ENCODE results near the gene FAM131A. TPM values are rescaled to one million over a fixed set of nuclear protein-coding genes. Genes with fewer than 3 reads are reported as not detected.

FAM131A gene
- total RNA-seq, 1 donor from 2014 or later: 33.4 TPM

DNA sequence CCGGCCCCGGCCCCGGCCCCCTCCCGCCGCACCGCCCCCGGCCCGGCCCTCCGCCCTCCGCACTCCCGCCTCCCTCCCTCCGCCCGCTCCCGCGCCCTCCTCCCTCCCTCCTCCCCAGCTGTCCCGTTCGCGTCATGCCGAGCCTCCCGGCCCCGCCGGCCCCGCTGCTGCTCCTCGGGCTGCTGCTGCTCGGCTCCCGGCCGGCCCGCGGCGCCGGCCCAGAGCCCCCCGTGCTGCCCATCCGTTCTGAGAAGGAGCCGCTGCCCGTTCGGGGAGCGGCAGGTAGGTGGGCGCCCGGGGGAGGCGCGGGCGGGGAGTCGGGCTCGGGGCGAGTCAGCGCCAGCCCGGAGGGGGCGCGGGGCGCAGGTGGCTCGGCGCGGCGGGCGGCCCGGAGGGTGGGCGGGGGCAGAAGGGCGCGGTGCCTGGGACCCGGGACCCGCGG lies 42.8 kb downstream of the FAM131A start:
- DNase-seq (ENCODE audit: missing footprints): no peak
- ATAC-seq: peak; percentile 48
- intact Hi-C loops (cut with DNase I): no loop called here

DNA sequence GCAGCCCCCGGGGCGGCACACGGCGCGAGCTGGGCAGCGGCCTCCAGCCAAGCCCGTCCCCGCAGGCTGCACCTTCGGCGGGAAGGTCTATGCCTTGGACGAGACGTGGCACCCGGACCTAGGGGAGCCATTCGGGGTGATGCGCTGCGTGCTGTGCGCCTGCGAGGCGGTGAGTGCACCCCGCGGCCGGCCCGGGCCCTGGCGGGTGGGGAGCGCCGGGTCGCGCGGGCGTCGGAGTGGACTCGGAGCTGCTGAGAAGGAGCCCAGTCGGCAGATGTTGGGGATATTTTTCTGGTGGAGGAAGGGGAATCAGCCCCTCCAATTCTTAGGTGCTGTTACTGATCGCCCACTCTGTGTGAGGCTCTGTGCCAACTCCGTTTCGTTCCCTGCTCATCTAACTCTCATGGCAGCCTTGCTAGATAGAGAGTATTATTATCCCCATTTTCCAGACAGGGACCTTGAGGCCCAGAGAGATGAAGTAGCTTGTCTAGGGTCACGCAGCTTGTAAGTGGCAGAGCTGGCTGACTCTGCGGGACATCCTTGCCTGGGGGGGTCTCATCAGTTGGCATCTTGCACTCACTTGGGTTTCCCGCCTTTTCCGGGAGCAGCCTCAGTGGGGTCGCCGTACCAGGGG lies 43.3 kb downstream of the FAM131A start:
- no peak for DNase-seq (ENCODE audit: missing footprints)
- intact Hi-C loops (cut with DNase I): no loop called here
- no peak for ATAC-seq

DNA sequence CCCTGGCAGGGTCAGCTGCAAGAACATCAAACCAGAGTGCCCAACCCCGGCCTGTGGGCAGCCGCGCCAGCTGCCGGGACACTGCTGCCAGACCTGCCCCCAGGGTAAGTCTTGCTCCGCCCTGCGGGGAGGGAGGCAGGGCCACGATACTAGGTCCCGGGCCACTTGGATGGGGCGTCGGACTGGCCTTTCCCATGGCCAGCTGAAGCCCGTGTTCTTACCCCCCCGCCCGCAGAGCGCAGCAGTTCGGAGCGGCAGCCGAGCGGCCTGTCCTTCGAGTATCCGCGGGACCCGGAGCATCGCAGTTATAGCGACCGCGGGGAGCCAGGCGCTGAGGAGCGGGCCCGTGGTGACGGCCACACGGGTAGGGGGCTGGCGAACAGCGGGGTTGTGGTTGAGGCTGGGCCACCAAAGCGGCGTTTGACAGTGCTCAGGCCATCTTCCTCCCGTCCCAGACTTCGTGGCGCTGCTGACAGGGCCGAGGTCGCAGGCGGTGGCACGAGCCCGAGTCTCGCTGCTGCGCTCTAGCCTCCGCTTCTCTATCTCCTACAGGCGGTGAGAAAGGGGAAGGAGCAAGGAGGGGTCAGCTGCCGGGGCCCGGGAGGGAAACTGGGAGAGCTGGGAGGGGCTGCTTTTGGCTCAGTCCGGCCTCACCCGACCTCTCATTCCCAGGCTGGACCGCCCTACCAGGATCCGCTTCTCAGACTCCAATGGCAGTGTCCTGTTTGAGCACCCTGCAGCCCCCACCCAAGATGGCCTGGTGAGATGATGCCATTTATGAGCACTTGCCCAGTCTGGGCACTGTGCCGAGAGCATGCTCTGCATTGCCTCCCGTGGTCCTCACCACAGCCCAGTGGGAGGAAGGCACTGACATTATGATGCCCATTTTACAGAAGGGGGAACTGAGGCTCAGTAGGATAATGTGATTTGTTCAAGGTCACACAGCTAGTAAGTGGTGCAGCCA lies 44.1 kb downstream of the FAM131A start:
- ATAC-seq (peak; percentile 47), DNase-seq (ENCODE audit: missing footprints) (no peak)
- intact Hi-C loops (cut with DNase I): no loop called here

DNA sequence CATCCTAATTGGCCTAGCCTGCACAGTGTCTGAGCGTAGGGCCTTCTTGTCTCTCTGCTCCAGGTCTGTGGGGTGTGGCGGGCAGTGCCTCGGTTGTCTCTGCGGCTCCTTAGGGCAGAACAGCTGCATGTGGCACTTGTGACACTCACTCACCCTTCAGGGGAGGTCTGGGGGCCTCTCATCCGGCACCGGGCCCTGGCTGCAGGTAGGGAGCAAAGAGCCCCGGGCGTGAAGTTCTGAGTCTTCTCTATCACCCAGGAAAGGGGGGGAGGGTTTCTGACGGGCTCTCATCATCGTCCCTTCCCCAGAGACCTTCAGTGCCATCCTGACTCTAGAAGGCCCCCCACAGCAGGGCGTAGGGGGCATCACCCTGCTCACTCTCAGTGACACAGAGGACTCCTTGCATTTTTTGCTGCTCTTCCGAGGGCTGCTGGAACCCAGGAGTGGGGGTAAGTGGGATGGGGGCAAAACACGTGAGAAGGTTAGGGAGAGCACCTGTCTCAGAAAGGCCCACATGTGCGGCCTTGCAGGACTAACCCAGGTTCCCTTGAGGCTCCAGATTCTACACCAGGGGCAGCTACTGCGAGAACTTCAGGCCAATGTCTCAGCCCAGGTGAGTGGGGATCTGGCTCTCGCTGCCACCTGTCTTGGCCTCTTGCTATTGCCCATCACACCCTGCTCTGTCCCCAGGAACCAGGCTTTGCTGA lies 45.1 kb downstream of the FAM131A start:
- intact Hi-C loops (cut with DNase I): no loop called here
- ATAC-seq: no peak
- no peak for DNase-seq (ENCODE audit: missing footprints)

DNA sequence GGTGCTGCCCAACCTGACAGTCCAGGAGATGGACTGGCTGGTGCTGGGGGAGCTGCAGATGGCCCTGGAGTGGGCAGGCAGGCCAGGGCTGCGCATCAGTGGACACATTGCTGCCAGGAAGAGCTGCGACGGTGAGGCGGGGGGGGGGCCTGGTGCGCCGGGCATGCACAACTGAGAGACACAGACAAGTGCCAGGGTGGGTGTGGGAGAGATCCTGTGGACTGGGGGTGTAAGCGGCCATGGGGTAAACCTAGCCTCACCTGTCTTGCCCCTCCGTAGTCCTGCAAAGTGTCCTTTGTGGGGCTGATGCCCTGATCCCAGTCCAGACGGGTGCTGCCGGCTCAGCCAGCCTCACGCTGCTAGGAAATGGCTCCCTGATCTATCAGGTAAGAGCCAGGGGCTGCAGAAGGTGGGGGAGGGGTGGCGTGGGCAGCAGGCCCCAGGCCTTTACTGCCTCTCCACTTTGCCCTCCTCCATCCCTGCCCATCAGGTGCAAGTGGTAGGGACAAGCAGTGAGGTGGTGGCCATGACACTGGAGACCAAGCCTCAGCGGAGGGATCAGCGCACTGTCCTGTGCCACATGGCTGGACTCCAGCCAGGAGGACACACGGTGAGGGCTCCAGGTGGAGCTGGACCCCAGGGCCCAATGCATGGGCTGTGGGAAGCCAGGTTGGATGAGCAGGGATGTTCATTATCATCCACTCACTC lies 45.8 kb downstream of the FAM131A start:
- no peak for ATAC-seq
- intact Hi-C loops (cut with DNase I): no loop called here
- DNase-seq (ENCODE audit: missing footprints): no peak

DNA sequence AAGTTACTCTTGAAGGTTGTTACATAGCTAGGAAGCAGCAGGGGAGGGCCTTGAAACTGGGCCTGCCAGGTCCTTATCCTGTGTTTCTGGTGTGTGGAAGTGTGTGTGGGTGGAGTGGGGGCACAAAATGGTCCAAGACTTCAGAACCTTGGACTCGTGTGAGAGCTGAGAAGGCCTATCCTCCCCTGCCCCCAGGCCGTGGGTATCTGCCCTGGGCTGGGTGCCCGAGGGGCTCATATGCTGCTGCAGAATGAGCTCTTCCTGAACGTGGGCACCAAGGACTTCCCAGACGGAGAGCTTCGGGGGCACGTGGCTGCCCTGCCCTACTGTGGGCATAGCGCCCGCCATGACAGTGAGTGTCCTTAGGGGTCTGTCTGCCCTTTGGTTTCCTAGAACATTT lies 46.9 kb downstream of the FAM131A start:
- DNase-seq (ENCODE audit: missing footprints) (no peak), ATAC-seq (no peak)
- intact Hi-C loops (cut with DNase I): no loop called here

DNA sequence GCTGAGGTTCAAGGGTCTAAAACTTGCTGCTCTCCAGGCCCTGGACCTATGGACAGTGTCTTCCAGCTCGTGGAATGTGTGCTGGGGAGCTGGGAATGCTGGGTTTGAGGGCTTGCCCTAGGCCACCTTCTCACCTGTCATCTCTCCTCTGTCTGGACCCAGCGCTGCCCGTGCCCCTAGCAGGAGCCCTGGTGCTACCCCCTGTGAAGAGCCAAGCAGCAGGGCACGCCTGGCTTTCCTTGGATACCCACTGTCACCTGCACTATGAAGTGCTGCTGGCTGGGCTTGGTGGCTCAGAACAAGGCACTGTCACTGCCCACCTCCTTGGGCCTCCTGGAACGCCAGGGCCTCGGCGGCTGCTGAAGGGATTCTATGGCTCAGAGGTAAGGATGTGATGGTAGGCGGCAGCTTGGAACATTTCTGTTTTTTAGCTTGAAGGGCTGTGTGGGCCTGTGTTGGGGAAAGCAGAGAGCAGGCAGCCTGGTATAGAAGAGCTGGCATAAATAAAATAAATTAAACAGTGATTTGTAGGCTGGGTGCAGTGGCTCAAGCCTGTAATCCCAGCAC lies 47.5 kb downstream of the FAM131A start:
- intact Hi-C loops (cut with DNase I): no loop called here

DNA sequence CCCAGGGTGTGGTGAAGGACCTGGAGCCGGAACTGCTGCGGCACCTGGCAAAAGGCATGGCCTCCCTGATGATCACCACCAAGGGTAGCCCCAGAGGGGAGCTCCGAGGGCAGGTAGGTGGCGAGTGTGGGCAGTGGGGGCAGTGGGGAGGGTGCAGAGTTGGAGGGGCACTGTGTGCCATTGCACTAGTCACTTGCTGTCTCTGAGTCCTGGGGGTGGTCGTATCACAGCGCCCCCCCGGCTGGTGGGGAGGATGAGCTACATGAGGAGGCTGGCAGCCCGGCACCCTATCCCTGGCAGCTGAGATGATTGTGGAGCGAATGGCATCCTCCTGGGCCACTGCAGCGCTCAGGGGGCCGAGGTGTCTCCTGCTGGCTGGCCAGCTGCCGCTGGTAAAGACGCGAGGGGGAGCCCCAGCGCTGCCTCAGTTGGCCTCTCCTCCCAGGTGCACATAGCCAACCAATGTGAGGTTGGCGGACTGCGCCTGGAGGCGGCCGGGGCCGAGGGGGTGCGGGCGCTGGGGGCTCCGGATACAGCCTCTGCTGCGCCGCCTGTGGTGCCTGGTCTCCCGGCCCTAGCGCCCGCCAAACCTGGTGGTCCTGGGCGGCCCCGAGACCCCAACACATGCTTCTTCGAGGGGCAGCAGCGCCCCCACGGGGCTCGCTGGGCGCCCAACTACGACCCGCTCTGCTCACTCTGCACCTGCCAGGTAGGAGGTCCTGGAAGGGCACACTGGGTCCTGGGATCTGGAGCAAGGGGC lies 48.8 kb downstream of the FAM131A start:
- ATAC-seq: no peak
- DNase-seq (ENCODE audit: missing footprints): no peak
- intact Hi-C loops (cut with DNase I): no loop called here

More for the DNA sequence above, 47.5 kb downstream of the FAM131A start:
- no peak for ATAC-seq
- no peak for DNase-seq (ENCODE audit: missing footprints)

DNA sequence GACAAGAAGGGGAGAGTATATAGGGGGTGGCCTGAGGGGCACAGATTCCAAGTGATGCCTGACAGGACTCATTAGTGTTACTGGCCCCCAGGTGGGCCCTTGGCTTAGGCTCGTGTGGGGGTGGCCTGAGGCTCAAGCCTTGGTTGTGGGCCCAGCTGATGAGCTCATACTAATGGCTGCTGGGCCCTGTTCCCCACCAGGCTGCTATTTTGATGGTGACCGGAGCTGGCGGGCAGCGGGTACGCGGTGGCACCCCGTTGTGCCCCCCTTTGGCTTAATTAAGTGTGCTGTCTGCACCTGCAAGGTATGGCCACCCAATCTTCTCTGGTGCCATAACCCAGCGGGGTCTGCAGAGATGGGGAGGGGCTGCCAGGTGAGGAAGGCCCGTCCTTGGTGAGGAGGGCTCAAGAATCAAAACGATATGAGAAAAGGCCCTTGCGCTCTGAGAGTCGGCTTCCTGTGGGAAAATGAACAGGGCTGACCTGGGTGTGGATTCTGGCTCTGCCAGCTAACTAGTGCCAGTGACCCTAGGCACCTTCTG lies 49.8 kb downstream of the FAM131A start:
- intact Hi-C loops (cut with DNase I): no loop called here

DNA sequence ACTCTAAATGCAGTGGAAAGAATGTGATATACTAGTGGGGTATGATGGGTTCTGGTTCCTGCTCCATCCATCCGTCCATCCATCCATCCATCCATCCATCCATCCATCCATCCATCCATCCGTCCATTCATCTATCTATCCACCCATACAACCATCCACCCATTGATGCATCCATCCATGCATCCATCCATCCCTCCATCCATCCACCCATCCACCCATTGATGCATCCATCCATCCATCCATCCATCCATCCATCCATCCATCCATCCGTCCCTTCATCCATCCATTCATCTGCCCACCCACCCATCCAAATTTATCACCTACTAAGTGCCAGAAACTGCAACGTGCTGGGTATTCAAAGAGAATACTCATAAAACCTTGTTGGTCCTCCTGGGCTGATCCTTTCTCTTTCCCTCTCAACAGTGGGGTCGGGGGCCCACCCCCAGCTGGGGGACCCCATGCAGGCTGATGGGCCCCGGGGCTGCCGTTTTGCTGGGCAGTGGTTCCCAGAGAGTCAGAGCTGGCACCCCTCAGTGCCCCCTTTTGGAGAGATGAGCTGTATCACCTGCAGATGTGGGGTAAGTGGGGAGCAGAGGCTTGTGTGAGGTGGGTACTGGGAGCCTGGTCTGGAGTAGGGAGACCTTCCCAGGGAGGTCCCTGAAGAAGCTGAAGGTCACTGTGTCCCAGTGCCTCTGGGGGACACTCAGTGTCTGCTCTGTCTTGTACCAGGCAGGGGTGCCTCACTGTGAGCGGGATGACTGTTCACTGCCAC lies 51.0 kb downstream of the FAM131A start:
- intact Hi-C loops (cut with DNase I): no loop called here
- no peak for ATAC-seq
- DNase-seq (ENCODE audit: missing footprints): no peak

More for the DNA sequence above, 49.8 kb downstream of the FAM131A start:
- DNase-seq (ENCODE audit: missing footprints) (no peak), ATAC-seq (no peak)

DNA sequence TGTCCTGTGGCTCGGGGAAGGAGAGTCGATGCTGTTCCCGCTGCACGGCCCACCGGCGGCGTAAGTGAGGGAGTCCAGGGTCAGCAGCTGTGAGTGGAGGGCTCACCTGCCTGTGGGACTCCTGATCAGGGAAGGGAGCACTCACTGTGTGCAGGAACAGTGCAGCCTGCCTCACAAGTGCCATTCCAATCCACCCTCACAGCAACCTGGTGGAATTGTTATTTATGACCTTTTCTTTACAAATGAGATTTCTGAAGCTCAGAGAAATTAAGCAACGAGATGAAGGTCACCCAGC lies 51.5 kb downstream of the FAM131A start:
- ATAC-seq (no peak), DNase-seq (ENCODE audit: missing footprints) (no peak)
- intact Hi-C loops (cut with DNase I): no loop called here

DNA sequence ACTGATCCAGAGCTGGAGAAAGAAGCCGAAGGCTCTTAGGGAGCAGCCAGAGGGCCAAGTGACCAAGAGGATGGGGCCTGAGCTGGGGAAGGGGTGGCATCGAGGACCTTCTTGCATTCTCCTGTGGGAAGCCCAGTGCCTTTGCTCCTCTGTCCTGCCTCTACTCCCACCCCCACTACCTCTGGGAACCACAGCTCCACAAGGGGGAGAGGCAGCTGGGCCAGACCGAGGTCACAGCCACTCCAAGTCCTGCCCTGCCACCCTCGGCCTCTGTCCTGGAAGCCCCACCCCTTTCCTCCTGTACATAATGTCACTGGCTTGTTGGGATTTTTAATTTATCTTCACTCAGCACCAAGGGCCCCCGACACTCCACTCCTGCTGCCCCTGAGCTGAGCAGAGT lies 52.0 kb downstream of the FAM131A start:
- intact Hi-C loops (cut with DNase I): no loop called here
- DNase-seq (ENCODE audit: missing footprints): no peak
- no peak for ATAC-seq

DNA sequence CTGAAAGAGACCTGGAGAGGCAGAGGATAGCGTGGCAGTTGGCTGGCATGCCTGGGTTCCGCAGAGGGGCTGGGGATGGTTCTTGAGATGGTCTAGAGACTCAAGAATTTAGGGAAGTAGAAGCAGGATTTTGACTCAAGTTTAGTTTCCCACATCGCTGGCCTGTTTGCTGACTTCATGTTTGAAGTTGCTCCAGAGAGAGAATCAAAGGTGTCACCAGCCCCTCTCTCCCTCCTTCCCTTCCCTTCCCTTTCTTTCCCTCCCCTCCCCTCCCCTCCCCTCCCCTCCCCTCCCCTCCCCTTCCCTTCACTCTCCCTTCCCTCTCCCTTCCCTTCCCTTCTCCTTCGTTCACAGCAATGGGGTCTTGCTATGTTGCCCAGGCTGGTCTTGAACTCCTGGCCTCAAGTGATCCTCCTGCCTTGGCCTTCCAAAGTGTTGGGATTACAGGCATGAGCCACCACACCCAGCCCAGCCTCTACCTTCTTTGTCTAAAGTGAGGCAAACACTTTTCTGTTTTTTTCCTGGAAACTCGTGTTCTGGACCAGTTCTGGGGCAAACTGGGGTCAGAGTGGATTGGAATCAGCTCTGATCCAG lies 52.6 kb downstream of the FAM131A start:
- no peak for ATAC-seq
- intact Hi-C loops (cut with DNase I): no loop called here
- DNase-seq (ENCODE audit: missing footprints): no peak

DNA sequence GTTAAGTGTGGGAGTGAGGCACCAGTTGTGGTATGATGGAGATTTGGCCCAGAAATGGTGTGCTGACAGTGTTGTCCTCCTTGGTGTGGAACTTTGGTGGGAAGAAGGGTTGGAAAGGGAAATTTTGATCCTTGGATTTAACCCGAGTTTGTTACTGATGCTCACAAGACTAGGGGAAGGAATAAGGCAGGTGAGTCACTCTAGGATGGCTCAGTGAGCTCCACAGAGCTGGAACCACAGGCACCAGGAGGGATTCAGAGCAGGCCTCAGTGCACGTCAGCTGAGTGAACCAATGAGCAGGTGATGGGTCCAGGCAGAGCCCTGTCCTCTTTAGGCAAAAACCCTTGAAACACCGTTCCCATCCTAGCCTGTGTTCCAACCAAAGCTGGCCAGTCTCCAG lies 53.9 kb downstream of the FAM131A start:
- intact Hi-C loops (cut with DNase I): no loop called here
- ATAC-seq (no peak), DNase-seq (ENCODE audit: missing footprints) (no peak)

DNA sequence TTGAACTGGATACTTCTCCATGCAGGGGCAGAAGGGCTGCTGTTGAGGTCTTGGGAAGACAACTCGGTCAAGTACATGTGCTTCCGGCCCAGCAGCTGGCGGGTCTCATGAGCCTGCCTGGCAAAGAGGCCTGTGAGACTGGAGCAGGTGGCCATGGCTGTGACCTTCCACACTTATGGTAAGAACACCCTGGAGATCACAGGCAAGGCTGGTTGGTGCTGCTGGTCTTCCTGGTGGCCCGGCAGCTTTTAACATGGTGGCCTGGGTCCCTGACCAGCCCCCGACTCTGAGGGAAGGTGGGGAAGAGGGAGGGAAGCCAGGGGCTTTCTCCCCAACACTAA lies 57.9 kb downstream of the FAM131A start:
- no peak for ATAC-seq
- DNase-seq (ENCODE audit: missing footprints): no peak
- intact Hi-C loops (cut with DNase I): no loop called here

Measured in Right ventricle myocardium inferior (tissue), 1 donor.